K562 (cell line): ENCODE results near the gene SLC12A3. TPM values are rescaled to one million over a fixed set of nuclear protein-coding genes. Genes with fewer than 3 reads are reported as not detected.

Source experiments
- ATAC-seq: fragments of 200-7000 bp; cut with Tn5 transposase; 3 replicates; pipeline ENCODE4 v1.9.1; 2020; ENCODE audit warnings: moderate library complexity
- BruUV-seq: library from RNA; stranded (reverse); fragments of 400-500 nt; replicated peaks from 2 replicates; lab custom pipeline; 2021; lab: Mats Ljungman, UMichigan
- CTCF ChIA-PET: fragments of 300-600 bp; formaldehyde crosslinking; extraction: SDS; loops from one replicate; lab custom pipeline; 2021; ENCODE audit warnings: low intra/inter-chr PET ratio; lab: Yijun Ruan, JAX
- POLR2A ChIA-PET: fragments of 300-600, 350-650 bp; sonication (Branson Sonifier 250); formaldehyde crosslinking; extraction: SDS; loops from one replicate; lab custom pipeline; 2021; ENCODE audit warnings: antibody characterized with exemption, inconsistent platforms; lab: Yijun Ruan, JAX
- DNase-seq, 4 experiments: peaks; one replicate each; pipeline versions ENCODE4 v3.0.0 to v3.0.0-alpha.2; 2011 to 2018; ENCODE audit warnings: low spot score in 3 of 4, mixed read lengths in 3 of 4; ENCODE audit errors: extremely low read depth in 1 of 4
- FAIRE-seq: peaks from 2 replicates; lab custom pipeline; 2011; peaks lifted over from hg19 to GRCh38; lab: Jason Lieb, UNC
- H2AFZ ChIP-seq: 2 replicates; pipeline ENCODE4 v1.6.0; 2011; ENCODE audit warnings: low read depth, low read length, control low read depth, inconsistent platforms
- H3K27ac ChIP-seq: fragments of 200-600 bp; 3 replicates; pipeline ENCODE4 v1.8.0; 2011; ENCODE audit warnings: low read depth, mild to moderate bottlenecking, control low read depth, inconsistent platforms, low read length, moderate library complexity, mixed read lengths; ENCODE audit errors: extremely low read depth
- H3K27me3 ChIP-seq, 2 experiments: fragments of 300-600 bp in 1 of 2; 2 replicates in 1 of 2; 3 replicates in 1 of 2; pipeline versions ENCODE4 v1.6.0 to v1.8.0; 2011; ENCODE audit warnings: inconsistent platforms in 2 of 2, low read length in 2 of 2, mild to moderate bottlenecking in 1 of 2, mixed read lengths in 1 of 2, moderate library complexity in 1 of 2; ENCODE audit not compliant: control insufficient read depth in 2 of 2, insufficient read depth in 2 of 2
- H3K36me3 ChIP-seq: fragments of 300-600 bp; 3 replicates; pipeline ENCODE4 v1.8.0; 2011; ENCODE audit warnings: mild to moderate bottlenecking, low read length, inconsistent platforms; ENCODE audit not compliant: control insufficient read depth, insufficient read depth
- H3K4me1 ChIP-seq, 2 experiments: fragments of 200-600 bp in 1 of 2; replicated peaks in 1 of 2; 2 replicates in 1 of 2; 3 replicates in 1 of 2; pipeline versions ENCODE4 v1.5.1 to v1.8.0; 2011; ENCODE audit warnings: inconsistent platforms in 2 of 2, low read length in 2 of 2, mild to moderate bottlenecking in 1 of 2, mixed read lengths in 1 of 2, moderate library complexity in 1 of 2; ENCODE audit not compliant: control insufficient read depth in 2 of 2, insufficient read depth in 2 of 2
- H3K4me2 ChIP-seq: 2 replicates; pipeline ENCODE4 v1.6.1; 2011; ENCODE audit warnings: low read length, control low read depth, inconsistent platforms, mixed read lengths; ENCODE audit not compliant: insufficient read depth
- H3K4me3 ChIP-seq: fragments of 200-600 bp; sonication (generic), shearing (Covaris generic); 2 replicates; pipeline ENCODE4 v1.5.1; 2016; ENCODE audit warnings: control low read depth, inconsistent platforms
- H3K79me2 ChIP-seq: fragments of 200-600 bp; 3 replicates; pipeline ENCODE4 v1.8.0; 2011; ENCODE audit warnings: low read length, inconsistent platforms; ENCODE audit not compliant: control insufficient read depth, insufficient read depth
- H3K9ac ChIP-seq, 2 experiments: 2 replicates each; pipeline versions ENCODE4 v1.6.0 to v1.6.1; 2011; ENCODE audit warnings: low read depth in 2 of 2, low read length in 2 of 2, control low read depth in 1 of 2, inconsistent platforms in 1 of 2, mild to moderate bottlenecking in 1 of 2, mixed read lengths in 1 of 2; ENCODE audit not compliant: insufficient read depth in 1 of 2
- H3K9me1 ChIP-seq: one replicate; pipeline ENCODE4 v1.6.0; 2011; ENCODE audit warnings: inconsistent platforms, mild to moderate bottlenecking, low read length, moderate library complexity; ENCODE audit not compliant: control insufficient read depth, insufficient read depth
- H3K9me3 ChIP-seq: replicated peaks from 2 replicates; pipeline ENCODE4 v1.5.1; 2011; ENCODE audit warnings: low read depth, low read length, inconsistent platforms; ENCODE audit not compliant: control insufficient read depth, insufficient read depth
- H4K20me1 ChIP-seq: replicated peaks from 2 replicates; pipeline ENCODE4 v1.6.1; 2011; ENCODE audit warnings: low read length, inconsistent platforms, mixed read lengths; ENCODE audit not compliant: control insufficient read depth, insufficient read depth
- DIDO1 ChIP-seq: fragments of 450-650 bp; IDR thresholded peaks from 2 replicates; pipeline ENCODE4 v1.6.1; 2016; ENCODE audit warnings: low read depth, missing biosample characterization, missing genetic modification characterization
- FUS ChIP-seq: fragments of 200-400 bp; formaldehyde crosslinking; optimal IDR thresholded peaks from 2 replicates; pipeline ENCODE3; 2017; ENCODE audit warnings: low read depth, low read length
- HCFC1 ChIP-seq: IDR thresholded peaks from 2 replicates; pipeline ENCODE4 v1.6.1; 2012; ENCODE audit warnings: low read depth, low read length, improper control_type of control experiment
- HES1 ChIP-seq: fragments of 450-650 bp; IDR thresholded peaks from 2 replicates; pipeline ENCODE4 v1.6.1; 2016; ENCODE audit warnings: low read depth, mild to moderate bottlenecking, moderate library complexity
- MAFG ChIP-seq: fragments of 450-650 bp; conservative IDR thresholded peaks from 2 replicates; pipeline ENCODE4 v1.6.1; 2016; ENCODE audit warnings: missing genetic modification characterization, missing compliant biosample characterization
- NFE2L1 ChIP-seq: fragments of 450-650 bp; IDR thresholded peaks from 2 replicates; pipeline ENCODE4 v1.6.1; 2016; ENCODE audit warnings: missing genetic modification characterization, low read depth, mild to moderate bottlenecking, missing compliant biosample characterization, moderate library complexity, borderline replicate concordance
- NFIX ChIP-seq: fragments of 250-450 bp; sonication (Bioruptor Pico); IDR thresholded peaks from 2 replicates; pipeline ENCODE4 v1.4.0; 2020; ENCODE audit warnings: low read depth, mild to moderate bottlenecking, moderate library complexity
- NR2C2 ChIP-seq, 2 experiments: fragments of 200-800 bp in 1 of 2; sonication (Bioruptor generic) in 1 of 2; sonication (generic) in 1 of 2; formaldehyde crosslinking in 1 of 2; IDR thresholded peaks; 2 replicates each; pipeline versions ENCODE4 v1.6.1 to v1.8.0; 2016 to 2022; ENCODE audit warnings: mild to moderate bottlenecking in 1 of 2, missing compliant biosample characterization in 1 of 2, missing genetic modification characterization in 1 of 2, missing genetic modification reagents in 1 of 2
- RBBP5 ChIP-seq: fragments of 200-600 bp; sonication (generic); IDR thresholded peaks from 2 replicates; pipeline ENCODE4 v1.6.1; 2012; ENCODE audit warnings: borderline replicate concordance, mild to moderate bottlenecking, low read length, control low read depth, inconsistent platforms; ENCODE audit not compliant: insufficient read depth, poor library complexity, severe bottlenecking
- RNF2 ChIP-seq: sonication (generic); IDR thresholded peaks from 2 replicates; pipeline ENCODE4 v1.6.1; 2016
- SLC30A9 ChIP-seq: fragments of 250-450 bp; sonication (Bioruptor Pico); IDR thresholded peaks from 2 replicates; pipeline ENCODE4 v1.8.0; 2022; ENCODE audit warnings: mild to moderate bottlenecking, moderate library complexity
- SNIP1 ChIP-seq: fragments of 450-650 bp; IDR thresholded peaks from 2 replicates; pipeline ENCODE4 v1.7.1; 2017; ENCODE audit warnings: low read depth, mild to moderate bottlenecking
- ZBTB8A ChIP-seq: fragments of 450-650 bp; IDR thresholded peaks from 2 replicates; pipeline ENCODE4 v1.6.1; 2018; ENCODE audit warnings: mild to moderate bottlenecking, moderate library complexity; ENCODE audit not compliant: partially characterized antibody
- ZNF184 ChIP-seq: sonication (generic); formaldehyde crosslinking; IDR thresholded peaks from 2 replicates; pipeline ENCODE4 v1.5.0; 2020; ENCODE audit warnings: missing genetic modification reagents
- ZNF3 ChIP-seq: fragments of 250-450 bp; sonication (Bioruptor Pico); IDR thresholded peaks from 2 replicates; pipeline ENCODE4 v1.5.0; 2021; ENCODE audit warnings: mild to moderate bottlenecking, moderate library complexity
- ZNF316 ChIP-seq: fragments of 450-650 bp; IDR thresholded peaks from 2 replicates; pipeline ENCODE4 v1.6.1; 2016
- ZNF586 ChIP-seq: fragments of 450-650 bp; formaldehyde crosslinking; conservative IDR thresholded peaks from 2 replicates; pipeline ENCODE4 v1.4.0; 2020; ENCODE audit warnings: mild to moderate bottlenecking, moderate library complexity
- ZSCAN32 ChIP-seq: fragments of 450-650 bp; formaldehyde crosslinking; IDR thresholded peaks from 2 replicates; pipeline ENCODE4 v1.4.0; 2020; ENCODE audit warnings: mild to moderate bottlenecking, moderate library complexity
- WGBS: fragments of 100-300 bp; shearing (Covaris generic); methylation state at CpG from one replicate; pipeline ENCODE4 v1.1.6; 2016; ENCODE audit warnings: low coverage, mixed read lengths; ENCODE audit not compliant: insufficient coverage; ENCODE audit errors: missing lambda C conversion rate; 5-methylcytosine and 5-hydroxymethylcytosine counted together
- in situ Hi-C: fragments of 300-500 bp; cut with MboI; formaldehyde crosslinking; loops from 4 replicates; pipeline ENCODE4 v1.15.0; 2018; ENCODE audit warnings: inconsistent platforms, mixed read lengths
- intact Hi-C: fragments of 100-400 bp; cut with micrococcal nuclease; formaldehyde crosslinking; loops from 2 replicates; pipeline ENCODE4 v1.14.2; 2022
- polyA plus RNA-seq, 8 experiments: library from polyadenylated mRNA; depleted of rRNA in 4 of 8; stranded (reverse) in 5 of 8; unstranded in 3 of 8; fragments of >200 nt; fragmentation: Nextera tagmentation in 2 of 8; fragmentation: Illumina TruSeq in 1 of 8; extraction: Ambion mirVana in 2 of 8; extraction: Trizol in 1 of 8; gene quantifications; 2 replicates each; pipeline versions ENCODE4 v1.2.1 to v1.2.3, GENCODE V29; 2011 to 2014; ENCODE audit warnings: inconsistent platforms in 1 of 8, missing spikeins in 1 of 8
- total RNA-seq, 7 experiments: library from RNA; depleted of rRNA in 6 of 7; stranded (reverse); fragments of >200 nt in 6 of 7; fragmentation: Illumina TruSeq in 2 of 7; extraction: Trizol in 2 of 7; gene quantifications; 2 replicates each; pipeline versions ENCODE4 v1.2.1 to v1.2.3, GENCODE V29; 2011 to 2021; ENCODE audit warnings: low replicate concordance in 1 of 7
- TF ChIP-seq, protein P1 (sequence below): fragments of 250-450 bp; sonication (Bioruptor Pico); IDR thresholded peaks from 2 replicates; pipeline ENCODE4 v1.8.0; 2021; ENCODE audit warnings: moderate library complexity, mild to moderate bottlenecking, inconsistent platforms

SLC12A3 gene
- total and polyA plus RNA-seq, 9 of the 15 experiments (the other 6 are each of a cell fraction or from before 2014, with no cell fraction given) = not detected

DNA sequence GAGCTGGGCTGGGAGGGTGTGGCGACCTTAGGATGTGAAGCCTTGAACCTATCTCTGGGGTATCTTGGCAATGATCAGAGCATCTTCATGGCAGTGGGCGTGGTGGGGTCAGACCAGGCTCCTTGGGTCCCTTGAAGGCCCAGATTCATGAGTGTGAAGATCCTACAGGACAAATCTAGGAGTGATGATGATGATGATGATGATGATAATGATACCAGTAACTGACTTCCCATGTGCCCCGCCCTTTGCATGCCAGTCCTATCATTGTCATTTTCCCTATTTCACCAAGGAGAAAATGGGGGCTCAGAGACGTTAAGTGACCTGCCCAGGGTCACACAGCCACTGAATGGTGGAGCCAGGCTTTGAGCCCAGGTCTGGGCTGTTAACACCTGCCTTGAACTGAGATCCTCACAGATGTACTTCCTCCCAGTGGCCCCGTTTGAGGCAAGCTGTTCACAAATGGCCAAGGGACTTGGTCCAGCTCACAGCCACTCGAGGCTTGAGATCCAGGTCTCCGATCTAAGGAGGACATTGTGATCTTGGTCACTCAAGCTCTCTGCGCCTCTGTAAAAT lies 13.4 kb downstream of the SLC12A3 start (continued):
- no peak for TF ChIP-seq ZNF586 (CRISPR knock-in tag)
- no peak for TF ChIP-seq NFE2L1 (tag)
- TF ChIP-seq, protein P1, sequence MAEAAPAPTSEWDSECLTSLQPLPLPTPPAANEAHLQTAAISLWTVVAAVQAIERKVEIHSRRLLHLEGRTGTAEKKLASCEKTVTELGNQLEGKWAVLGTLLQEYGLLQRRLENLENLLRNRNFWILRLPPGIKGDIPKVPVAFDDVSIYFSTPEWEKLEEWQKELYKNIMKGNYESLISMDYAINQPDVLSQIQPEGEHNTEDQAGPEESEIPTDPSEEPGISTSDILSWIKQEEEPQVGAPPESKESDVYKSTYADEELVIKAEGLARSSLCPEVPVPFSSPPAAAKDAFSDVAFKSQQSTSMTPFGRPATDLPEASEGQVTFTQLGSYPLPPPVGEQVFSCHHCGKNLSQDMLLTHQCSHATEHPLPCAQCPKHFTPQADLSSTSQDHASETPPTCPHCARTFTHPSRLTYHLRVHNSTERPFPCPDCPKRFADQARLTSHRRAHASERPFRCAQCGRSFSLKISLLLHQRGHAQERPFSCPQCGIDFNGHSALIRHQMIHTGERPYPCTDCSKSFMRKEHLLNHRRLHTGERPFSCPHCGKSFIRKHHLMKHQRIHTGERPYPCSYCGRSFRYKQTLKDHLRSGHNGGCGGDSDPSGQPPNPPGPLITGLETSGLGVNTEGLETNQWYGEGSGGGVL (CRISPR knock-in tag) = no peak
- TF ChIP-seq ZNF3 (CRISPR knock-in tag) = no peak

DNA sequence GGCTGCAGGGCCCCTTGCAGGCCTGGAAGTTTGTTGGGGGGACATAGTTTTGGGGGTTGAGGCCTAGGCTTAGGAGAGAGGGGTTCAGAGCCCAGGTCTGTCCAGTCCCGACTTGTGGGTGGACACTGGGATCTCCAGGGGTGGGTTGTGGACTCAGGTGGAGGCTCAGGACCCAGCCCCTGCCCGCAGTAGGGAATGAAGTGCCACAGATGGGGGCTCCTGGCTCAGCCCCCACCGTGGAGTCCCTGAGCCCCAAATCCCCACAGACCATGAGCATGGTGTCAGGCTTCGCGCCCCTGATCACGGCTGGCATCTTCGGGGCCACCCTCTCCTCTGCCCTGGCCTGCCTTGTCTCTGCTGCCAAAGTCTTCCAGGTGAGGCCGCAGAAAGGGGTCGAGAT lies 14.3 kb downstream of the SLC12A3 start:
- Histone ChIP-seq H3K27ac (no peak overlapping the region), H3K4me1 (peaks cover 0 to 10% of the 10 kb centered on the region in 2 experiments; a peak in 1 of 5 replicates), H3K79me2 (no peaks in the 10 kb centered on the region), H3K36me3 (no peaks in the 10 kb centered on the region), H3K27me3 (peaks cover 12 to 32% of the 10 kb centered on the region in 2 experiments; a peak in 4 of 5 replicates), H4K20me1 (no peaks in the 10 kb centered on the region; the same call in 1 of the 2 replicates), H3K9ac (no peak overlapping the region), H2AFZ (no peak overlapping the region), H3K9me3 (no peaks in the 10 kb centered on the region), H3K4me3 (no peak overlapping the region), H3K9me1 (no peaks in the 10 kb centered on the region), H3K4me2 (no peak overlapping the region)
- DNase-seq = no peak
- 6% methylated on average over 8 of the region's 9 CpGs for WGBS
- CTCF ChIA-PET = no interaction called here
- no TSS peak for BruUV-seq
- no peak for ATAC-seq
- in situ Hi-C loops = no loop called here
- FAIRE-seq = no peak
- intact Hi-C loops = no loop called here
- POLR2A ChIA-PET = interaction anchor here (0.6 kb wide), 2 partner anchors 14 to 553 kb away, joined by 3 read pairs; no protein-coding TSS in a partner anchor
- TF ChIP-seq NR2C2 (CRISPR knock-in tag; IDR thresholded peaks at IDR 0.05) (no peak), NR2C2 (tag; IDR thresholded peaks at IDR 0.05) (no peak), SNIP1 (no peak), ZSCAN32 (no peak), NFIX (no peak), HCFC1 (no peak), ZNF316 (no peak), RNF2 (no peak), MAFG (no peak), HES1 (no peak), ZBTB8A (no peak), ZNF184 (no peak), FUS (no peak), SLC30A9 (no peak), RBBP5 (no peak), DIDO1 (tag) (no peak)
